Erythroblast (primary cell): ENCODE measurements around the gene RHEX.
"Not testable (repeated sequence)": the region's sequence is repeated elsewhere in the genome, so short reads cannot be mapped to it uniquely, and the experiment has no call there.

Experiments used
- GATA1 ChIP-seq: IDR thresholded peaks from 2 replicates; pipeline ENCODE4 v1.6.1; 2011; ENCODE audit warnings: low read depth, mild to moderate bottlenecking, control low read depth, low read length, moderate library complexity
- POLR2A ChIP-seq: IDR thresholded peaks from 2 replicates; pipeline ENCODE4 v1.6.1; 2011; ENCODE audit warnings: mild to moderate bottlenecking, low read length

- TF ChIP-seq POLR2A, GATA1: not testable (repeated sequence)
Observed at GRCh38 chr1:206058289-206058926, 5.4 kb downstream of the RHEX start.
